HepG2 (cell line): ENCODE data around the gene FGFR4. TPM values are rescaled to one million over a fixed set of nuclear protein-coding genes. Genes with fewer than 3 reads are reported as not detected.

Experiments used
- AGO2 ChIP-seq: fragments of 200-400 bp; formaldehyde crosslinking; optimal IDR thresholded peaks from 2 replicates; pipeline ENCODE3; 2017; ENCODE audit warnings: mild to moderate bottlenecking, low read depth, low read length, moderate library complexity
- KDM2A ChIP-seq: sonication (generic); formaldehyde crosslinking; IDR thresholded peaks from 2 replicates; pipeline ENCODE4 v1.4.0; 2020; ENCODE audit warnings: low read depth, missing genetic modification reagents, borderline replicate concordance
- MTERF4 ChIP-seq: sonication (generic); formaldehyde crosslinking; IDR thresholded peaks from 2 replicates; pipeline ENCODE4 v1.8.0; 2023; ENCODE audit warnings: mild to moderate bottlenecking, missing genetic modification reagents
- NCOA5 ChIP-seq: sonication (generic); formaldehyde crosslinking; IDR thresholded peaks from 2 replicates; pipeline ENCODE4 v1.4.0; 2020; ENCODE audit warnings: missing genetic modification reagents
- PITX1 ChIP-seq: sonication (generic); formaldehyde crosslinking; IDR thresholded peaks from 2 replicates; pipeline ENCODE4 v1.5.1; 2020; ENCODE audit warnings: mild to moderate bottlenecking, missing genetic modification reagents
- RBAK ChIP-seq: sonication (generic); formaldehyde crosslinking; IDR thresholded peaks from 2 replicates; pipeline ENCODE4 v1.5.1; 2020; ENCODE audit warnings: mild to moderate bottlenecking, missing genetic modification reagents
- RXRA ChIP-seq: sonication (generic); formaldehyde crosslinking; IDR thresholded peaks from 2 replicates; pipeline ENCODE4 v1.5.1; 2020; ENCODE audit warnings: missing genetic modification reagents
- SATB2 ChIP-seq: sonication (generic); formaldehyde crosslinking; IDR thresholded peaks from 2 replicates; pipeline ENCODE4 v1.5.0; 2020; ENCODE audit warnings: missing genetic modification reagents
- TFDP2 ChIP-seq: sonication (generic); formaldehyde crosslinking; IDR thresholded peaks from 2 replicates; pipeline ENCODE4 v1.4.0; 2020; ENCODE audit warnings: missing genetic modification reagents
- ZBTB25 ChIP-seq: IDR thresholded peaks from 2 replicates; pipeline ENCODE4 v1.6.1; 2018; ENCODE audit warnings: missing genetic modification reagents
- ZBTB38 ChIP-seq: sonication (generic); formaldehyde crosslinking; IDR thresholded peaks from 2 replicates; pipeline ENCODE4 v1.5.1; 2020; ENCODE audit warnings: mild to moderate bottlenecking, missing genetic modification reagents
- ZNF232 ChIP-seq: sonication (generic); formaldehyde crosslinking; IDR thresholded peaks from 2 replicates; pipeline ENCODE4 v1.4.0; 2020; ENCODE audit warnings: missing genetic modification reagents, borderline replicate concordance
- ZNF251 ChIP-seq: sonication (generic); formaldehyde crosslinking; IDR thresholded peaks from 2 replicates; pipeline ENCODE4 v1.9.0; 2021; ENCODE audit warnings: mild to moderate bottlenecking, missing genetic modification reagents
- ZNF552 ChIP-seq: sonication (generic); formaldehyde crosslinking; IDR thresholded peaks from 2 replicates; pipeline ENCODE4 v1.9.0; 2022; ENCODE audit warnings: missing genetic modification reagents, mild to moderate bottlenecking, borderline replicate concordance
- ZNF616 ChIP-seq: sonication (generic); formaldehyde crosslinking; IDR thresholded peaks from 2 replicates; pipeline ENCODE4 v1.5.0; 2020; ENCODE audit warnings: low read depth, mild to moderate bottlenecking, missing genetic modification reagents
- ZNF770 ChIP-seq: sonication (generic); formaldehyde crosslinking; IDR thresholded peaks from 2 replicates; pipeline ENCODE4 v1.5.0; 2020; ENCODE audit warnings: mild to moderate bottlenecking, missing genetic modification reagents
- ZZZ3 ChIP-seq: sonication (generic); formaldehyde crosslinking; IDR thresholded peaks from 2 replicates; pipeline ENCODE4 v1.4.0; 2020; ENCODE audit warnings: missing genetic modification reagents, mild to moderate bottlenecking, borderline replicate concordance
- polyA plus RNA-seq, 8 experiments: library from polyadenylated mRNA; depleted of rRNA in 3 of 8; stranded (reverse) in 7 of 8; unstranded in 1 of 8; fragments of >200 nt; fragmentation: Illumina TruSeq in 4 of 8; extraction: Trizol in 4 of 8; gene quantifications; 2 replicates each; pipeline versions ENCODE4 v1.2.1 to v1.2.3, GENCODE V29; 2011 to 2016; ENCODE audit warnings: low read depth in 4 of 8, missing spikeins in 1 of 8, mixed read lengths in 1 of 8; ENCODE audit not compliant: insufficient read depth in 1 of 8
- total RNA-seq, 5 experiments: library from RNA; depleted of rRNA; stranded (reverse); fragments of >200 nt; fragmentation: Illumina TruSeq; extraction: Trizol; gene quantifications; 2 replicates each; pipeline ENCODE4 v1.2.3, GENCODE V29; 2016; ENCODE audit warnings: low read depth in 1 of 5

The FGFR4 gene
- total and polyA plus RNA-seq, 2 of the 13 experiments (the other 11 are each of a cell fraction or from before 2014, with no cell fraction given), result 129 to 219 TPM

GRCh38 chr5:177093082-177093712 lies 6.5 kb downstream of the FGFR4 start (continued):
- TF ChIP-seq ZNF251 (CRISPR knock-in tag), result no peak
- TF ChIP-seq ZNF232, result no peak
- TF ChIP-seq ZBTB38 (CRISPR knock-in tag), result peak; percentile 70
- TF ChIP-seq AGO2, result peak; percentile 65
- TF ChIP-seq PITX1, result no peak
- TF ChIP-seq ZNF552 (CRISPR knock-in tag), result no peak
- TF ChIP-seq ZNF616, result no peak
- no peak for TF ChIP-seq MTERF4 (CRISPR knock-in tag)
- TF ChIP-seq ZBTB25 (CRISPR knock-in tag), result no peak
- no peak for TF ChIP-seq NCOA5 (CRISPR knock-in tag)
- no peak for TF ChIP-seq KDM2A (CRISPR knock-in tag)
- no peak for TF ChIP-seq ZZZ3 (CRISPR knock-in tag)
- no peak for TF ChIP-seq TFDP2 (CRISPR knock-in tag)
- TF ChIP-seq RBAK (CRISPR knock-in tag), result no peak
- TF ChIP-seq ZNF770 (CRISPR knock-in tag), result no peak
- TF ChIP-seq SATB2 (CRISPR knock-in tag), result no peak
- no peak for TF ChIP-seq RXRA (CRISPR knock-in tag)
